Neural crest cell (in vitro differentiated cells): ENCODE data around the gene ASAP3. TPM values are rescaled to one million over a fixed set of nuclear protein-coding genes. Genes with fewer than 3 reads are reported as not detected.

Experiments used
- DNase-seq: peaks from one replicate; pipeline ENCODE4 v3.0.0; 2021; ENCODE audit warnings: low read depth, mixed read lengths, low spot score
- H3K27ac Mint-ChIP-seq: one replicate; pipeline ENCODE4 v1.8.0; 2021; ENCODE audit warnings: mild to moderate bottlenecking, mixed read lengths; ENCODE audit not compliant: unreplicated experiment
- H3K27me3 Mint-ChIP-seq: 2 replicates; pipeline ENCODE4 v1.8.0; 2021; ENCODE audit warnings: low read depth, mild to moderate bottlenecking, mixed read lengths
- H3K36me3 Mint-ChIP-seq: 2 replicates; pipeline ENCODE4 v1.8.0; 2021; ENCODE audit warnings: low read depth, mild to moderate bottlenecking, mixed read lengths
- H3K4me1 Mint-ChIP-seq: 2 replicates; pipeline ENCODE4 v1.8.0; 2021; ENCODE audit warnings: mixed read lengths
- H3K4me3 Mint-ChIP-seq: one replicate; pipeline ENCODE4 v1.8.0; 2021; ENCODE audit warnings: mild to moderate bottlenecking, mixed read lengths
- H3K9me3 Mint-ChIP-seq: 2 replicates; pipeline ENCODE4 v1.8.0; 2021; ENCODE audit warnings: mixed read lengths
- total RNA-seq: library from RNA; stranded (reverse); gene quantifications from 2 replicates; pipeline ENCODE4 v1.2.1, GENCODE V29; 2021
- TF ChIP-seq, protein P1 (sequence below): fragments of 200-600 bp; sonication (generic); conservative IDR thresholded peaks from 2 replicates; pipeline ENCODE4 v1.5.0; 2021; ENCODE audit warnings: antibody characterized with exemption, mild to moderate bottlenecking

ASAP3 gene
- total RNA-seq, 1 donor from 2014 or later, result 45.8 TPM

DNA sequence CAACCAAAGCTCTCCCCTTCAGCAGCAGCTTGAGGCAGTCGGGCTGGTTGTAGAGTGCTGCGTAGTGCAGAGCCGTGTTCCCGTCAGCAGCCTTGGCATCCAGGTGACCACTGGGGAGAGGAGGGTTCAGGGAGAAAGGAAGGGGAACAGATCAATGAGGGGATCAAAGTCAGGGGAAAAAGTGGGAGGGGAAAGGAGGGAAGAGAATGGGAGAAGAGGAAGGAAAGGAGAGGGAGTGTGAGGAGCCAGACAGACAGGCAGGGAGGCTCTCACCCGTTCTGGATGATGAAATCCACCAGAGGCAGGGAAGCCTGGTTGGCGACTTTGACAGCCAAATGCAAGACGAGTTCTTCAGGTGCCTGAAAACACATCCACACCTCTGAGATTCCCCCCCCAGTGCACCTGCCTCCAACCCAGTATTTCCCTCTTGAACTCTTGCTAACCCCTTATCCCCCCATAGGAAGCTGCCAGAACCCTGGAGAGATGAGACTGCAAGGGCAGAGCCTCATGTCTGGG, 49.7 kb downstream of the ASAP3 start:
- no peaks in the 10 kb centered on the region for H3K9me3 Mint-ChIP-seq
- H3K4me1 Mint-ChIP-seq, result no peaks in the 10 kb centered on the region
- peaks cover 12% of the 10 kb centered on the region for H3K36me3 Mint-ChIP-seq
- no peaks in the 10 kb centered on the region for H3K27me3 Mint-ChIP-seq
- peak overlapping the region; percentile 81 for H3K27ac Mint-ChIP-seq
- no peak overlapping the region for H3K4me3 Mint-ChIP-seq
- DNase-seq, result no peak
- TF ChIP-seq, protein P1, sequence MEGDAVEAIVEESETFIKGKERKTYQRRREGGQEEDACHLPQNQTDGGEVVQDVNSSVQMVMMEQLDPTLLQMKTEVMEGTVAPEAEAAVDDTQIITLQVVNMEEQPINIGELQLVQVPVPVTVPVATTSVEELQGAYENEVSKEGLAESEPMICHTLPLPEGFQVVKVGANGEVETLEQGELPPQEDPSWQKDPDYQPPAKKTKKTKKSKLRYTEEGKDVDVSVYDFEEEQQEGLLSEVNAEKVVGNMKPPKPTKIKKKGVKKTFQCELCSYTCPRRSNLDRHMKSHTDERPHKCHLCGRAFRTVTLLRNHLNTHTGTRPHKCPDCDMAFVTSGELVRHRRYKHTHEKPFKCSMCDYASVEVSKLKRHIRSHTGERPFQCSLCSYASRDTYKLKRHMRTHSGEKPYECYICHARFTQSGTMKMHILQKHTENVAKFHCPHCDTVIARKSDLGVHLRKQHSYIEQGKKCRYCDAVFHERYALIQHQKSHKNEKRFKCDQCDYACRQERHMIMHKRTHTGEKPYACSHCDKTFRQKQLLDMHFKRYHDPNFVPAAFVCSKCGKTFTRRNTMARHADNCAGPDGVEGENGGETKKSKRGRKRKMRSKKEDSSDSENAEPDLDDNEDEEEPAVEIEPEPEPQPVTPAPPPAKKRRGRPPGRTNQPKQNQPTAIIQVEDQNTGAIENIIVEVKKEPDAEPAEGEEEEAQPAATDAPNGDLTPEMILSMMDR, result no peak

DNA sequence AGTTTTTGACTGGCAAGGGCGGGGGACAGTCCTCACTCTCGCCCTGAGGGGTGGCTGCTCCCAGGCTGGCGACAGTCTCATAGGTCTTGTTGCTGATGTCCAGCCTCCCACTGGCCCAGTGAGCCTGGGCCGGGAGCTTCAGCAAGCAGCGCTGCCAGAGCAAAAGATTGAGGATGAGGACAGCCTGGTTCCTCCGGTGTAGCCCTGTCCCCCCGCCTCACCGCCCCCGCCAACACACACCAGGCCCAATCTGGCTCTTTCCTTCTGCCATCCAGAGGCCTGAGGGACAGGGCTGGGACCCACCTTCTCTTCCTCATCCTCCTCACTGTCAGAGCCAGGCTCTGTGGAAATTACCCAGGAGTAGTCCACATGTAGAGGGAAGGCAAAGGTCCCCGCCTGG, 50.9 kb downstream of the ASAP3 start:
- Mint-ChIP-seq H3K4me3 (no peak overlapping the region), H3K36me3 (peaks cover 15% of the 10 kb centered on the region), H3K9me3 (no peaks in the 10 kb centered on the region), H3K27ac (no peak overlapping the region), H3K27me3 (peaks cover 1% of the 10 kb centered on the region), H3K4me1 (no peaks in the 10 kb centered on the region)
- no peak for DNase-seq
- TF ChIP-seq, protein P1, result no peak

DNA sequence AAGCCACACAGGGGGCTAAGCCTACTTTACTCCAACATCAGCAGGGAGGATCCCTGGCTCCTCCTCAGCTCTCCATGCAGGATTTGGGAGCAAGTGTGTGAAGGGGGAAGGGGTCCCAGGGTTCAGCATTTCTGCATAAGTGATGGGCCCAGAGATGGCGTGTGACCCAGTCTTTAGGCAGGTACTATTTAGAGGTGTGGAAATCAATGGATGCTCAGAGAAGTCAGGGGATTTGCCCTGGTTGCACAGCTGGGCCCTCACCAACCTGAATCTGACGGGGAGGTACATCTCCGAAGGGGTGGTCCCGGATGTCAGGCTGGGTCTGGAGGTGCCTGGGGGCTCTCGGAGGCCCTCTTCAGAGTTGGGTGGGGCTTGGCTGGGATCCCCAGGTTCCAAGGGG, 52.5 kb downstream of the ASAP3 start:
- Mint-ChIP-seq H3K4me3 (no peak overlapping the region), H3K27ac (no peak overlapping the region), H3K36me3 (peaks cover 22% of the 10 kb centered on the region), H3K27me3 (peaks cover 9% of the 10 kb centered on the region), H3K4me1 (no peaks in the 10 kb centered on the region), H3K9me3 (no peaks in the 10 kb centered on the region)
- DNase-seq, result no peak
- TF ChIP-seq, protein P1, result no peak

DNA sequence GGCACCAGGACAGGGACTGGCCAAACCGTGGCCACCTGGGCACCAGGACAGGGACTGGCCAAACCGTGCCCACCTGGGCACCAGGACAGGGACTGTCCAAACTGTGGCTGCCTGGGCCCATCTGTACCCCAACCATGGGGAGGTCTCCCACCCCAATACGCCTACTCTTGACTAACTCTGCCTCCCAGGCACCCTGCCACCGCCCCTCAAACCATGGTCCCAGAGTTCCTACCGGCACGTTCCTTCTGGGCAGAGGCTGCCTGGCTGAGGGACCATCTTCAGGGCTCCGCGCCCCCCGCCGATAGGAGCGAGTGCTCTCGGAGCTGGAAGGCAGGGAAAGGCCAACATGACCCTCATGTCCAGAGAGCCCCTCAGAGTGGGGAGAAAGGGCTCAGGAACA, 53.2 kb downstream of the ASAP3 start:
- TF ChIP-seq, protein P1, result no peak
- Mint-ChIP-seq H3K36me3 (peaks cover 28% of the 10 kb centered on the region), H3K4me1 (no peaks in the 10 kb centered on the region), H3K27ac (no peak overlapping the region), H3K9me3 (no peaks in the 10 kb centered on the region), H3K4me3 (no peak overlapping the region), H3K27me3 (peaks cover 16% of the 10 kb centered on the region)
- DNase-seq, result no peak

DNA sequence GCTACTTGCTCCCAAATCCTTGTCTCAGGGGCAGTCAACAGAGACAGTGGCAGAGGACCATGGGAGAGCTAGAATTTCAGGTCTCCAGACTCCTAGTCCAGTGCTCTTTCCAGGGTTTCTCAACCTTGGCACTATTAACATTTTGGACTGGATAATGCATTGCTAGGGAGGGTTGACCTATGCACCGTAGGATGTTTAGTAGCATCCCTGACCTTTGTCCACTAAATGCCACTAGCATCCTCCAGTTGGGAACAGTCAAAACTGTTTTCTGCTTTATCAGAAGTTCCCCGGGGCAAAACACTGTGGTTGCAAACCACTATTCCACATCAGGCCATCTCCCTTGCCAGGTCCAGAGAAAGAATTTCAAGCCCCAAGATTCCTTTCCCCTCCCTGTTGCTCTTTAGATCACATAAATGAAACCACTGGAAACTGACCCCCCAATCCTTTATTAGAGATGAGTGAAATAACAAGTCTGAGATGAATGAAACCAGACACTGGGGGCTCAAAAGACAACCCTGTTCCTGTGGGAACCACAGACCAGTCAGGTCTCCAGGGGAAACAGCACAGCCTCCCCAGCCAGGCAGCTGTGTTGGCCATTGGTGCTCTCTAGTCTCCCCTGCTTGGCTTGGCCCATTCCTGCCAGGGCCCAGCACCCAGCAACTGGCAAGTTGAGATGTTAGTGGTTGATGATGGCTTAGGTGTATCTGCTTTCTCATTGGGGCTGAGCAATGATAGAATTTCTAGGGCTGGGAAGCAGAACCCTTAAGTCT, 55.7 kb downstream of the ASAP3 start:
- no peak for DNase-seq
- Mint-ChIP-seq H3K27me3 (peaks cover 40% of the 10 kb centered on the region), H3K4me3 (no peak overlapping the region), H3K27ac (no peak overlapping the region), H3K36me3 (peaks cover 26% of the 10 kb centered on the region), H3K4me1 (peaks cover 3% of the 10 kb centered on the region), H3K9me3 (no peaks in the 10 kb centered on the region)
- TF ChIP-seq, protein P1, result no peak
